ENCODE results near the gene OAS3.

Gene OAS3

DNA sequence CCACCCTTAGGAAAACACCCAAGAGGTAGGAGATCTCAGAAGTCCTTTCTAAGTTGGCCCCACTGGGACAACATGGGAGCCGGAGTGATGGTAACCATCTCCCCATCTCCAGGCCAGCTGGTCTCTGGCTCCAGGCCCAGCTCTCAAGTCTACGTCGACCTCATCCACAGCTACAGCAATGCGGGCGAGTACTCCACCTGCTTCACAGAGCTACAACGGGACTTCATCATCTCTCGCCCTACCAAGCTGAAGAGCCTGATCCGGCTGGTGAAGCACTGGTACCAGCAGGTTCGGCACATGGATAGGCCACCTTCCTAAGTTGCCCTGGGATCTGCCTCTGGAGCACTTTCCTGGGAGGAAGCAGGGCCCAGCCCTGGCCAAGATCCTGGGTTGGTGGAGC lies 29.0 kb downstream of the OAS3 start:
- no peak for TF ChIP-seq CTCF (IDR thresholded peaks at IDR 0.05)
- TF ChIP-seq ZFX (IDR thresholded peaks at IDR 0.05; ENCODE audit: borderline replicate concordance) = no peak
- no peak overlapping the region for H3K27ac ChIP-seq

- no peak overlapping the region for H3K27ac ChIP-seq
- TF ChIP-seq ZFX (IDR thresholded peaks at IDR 0.05; ENCODE audit: borderline replicate concordance) (no peak), CTCF (IDR thresholded peaks at IDR 0.05) (no peak)
These were observed 29.6 kb downstream of the OAS3 start for GRCh38 chr12:112967858-112968257.

DNA sequence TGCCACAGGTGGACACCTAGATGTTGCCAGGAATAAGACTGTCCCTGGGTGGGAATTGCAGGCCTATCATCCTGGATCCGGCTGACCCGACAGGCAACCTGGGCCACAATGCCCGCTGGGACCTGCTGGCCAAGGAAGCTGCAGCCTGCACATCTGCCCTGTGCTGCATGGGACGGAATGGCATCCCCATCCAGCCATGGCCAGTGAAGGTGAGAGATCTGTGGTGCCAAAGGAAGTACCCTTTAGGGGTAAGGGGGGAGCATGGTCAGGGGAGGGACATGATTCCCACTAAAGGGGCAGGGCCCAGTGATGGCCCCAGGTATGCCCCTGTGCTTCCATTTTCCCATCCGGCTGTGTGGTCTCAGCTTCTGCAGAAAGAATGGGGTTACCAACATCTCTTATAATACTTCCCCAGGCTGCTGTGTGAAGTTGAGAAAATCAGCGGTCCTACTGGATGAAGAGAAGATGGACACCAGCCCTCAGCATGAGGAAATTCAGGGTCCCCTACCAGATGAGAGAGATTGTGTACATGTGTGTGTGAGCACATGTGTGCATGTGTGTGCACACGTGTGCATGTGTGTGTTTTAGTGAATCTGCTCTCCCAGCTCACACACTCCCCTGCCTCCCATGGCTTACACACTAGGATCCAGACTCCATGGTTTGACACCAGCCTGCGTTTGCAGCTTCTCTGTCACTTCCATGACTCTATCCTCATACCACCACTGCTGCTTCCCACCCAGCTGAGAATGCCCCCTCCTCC lies 31.5 kb downstream of the OAS3 start:
- TF ChIP-seq ZFX (IDR thresholded peaks at IDR 0.05; ENCODE audit: borderline replicate concordance) = no peak
- no peak for TF ChIP-seq CTCF (IDR thresholded peaks at IDR 0.05)
- no peak overlapping the region for H3K27ac ChIP-seq

DNA sequence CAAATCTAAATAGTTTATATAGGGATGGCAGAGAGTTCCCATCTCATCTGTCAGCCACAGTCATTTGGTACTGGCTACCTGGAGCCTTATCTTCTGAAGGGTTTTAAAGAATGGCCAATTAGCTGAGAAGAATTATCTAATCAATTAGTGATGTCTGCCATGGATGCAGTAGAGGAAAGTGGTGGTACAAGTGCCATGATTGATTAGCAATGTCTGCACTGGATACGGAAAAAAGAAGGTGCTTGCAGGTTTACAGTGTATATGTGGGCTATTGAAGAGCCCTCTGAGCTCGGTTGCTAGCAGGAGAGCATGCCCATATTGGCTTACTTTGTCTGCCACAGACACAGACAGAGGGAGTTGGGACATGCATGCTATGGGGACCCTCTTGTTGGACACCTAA lies 32.1 kb downstream of the OAS3 start:
- no peak overlapping the region for H3K27ac ChIP-seq
- no peak for TF ChIP-seq CTCF (IDR thresholded peaks at IDR 0.05)
- no peak for TF ChIP-seq ZFX (IDR thresholded peaks at IDR 0.05; ENCODE audit: borderline replicate concordance)

GRCh38 chr12:112971248-112971647 lies 33.0 kb downstream of the OAS3 start:
- TF ChIP-seq CTCF (IDR thresholded peaks at IDR 0.05) (no peak), ZFX (IDR thresholded peaks at IDR 0.05; ENCODE audit: borderline replicate concordance) (no peak)

GRCh38 chr12:112973011-112973735 lies 34.9 kb downstream of the OAS3 start:
- H3K27ac ChIP-seq = no peak overlapping the region
- TF ChIP-seq CTCF (IDR thresholded peaks at IDR 0.05) (no peak), ZFX (IDR thresholded peaks at IDR 0.05; ENCODE audit: borderline replicate concordance) (no peak)

More at GRCh38 chr12:112971248-112971647, 33.0 kb downstream of the OAS3 start:
- no peak overlapping the region for H3K27ac ChIP-seq

GRCh38 chr12:112973818-112974231 lies 35.6 kb downstream of the OAS3 start:
- no peak overlapping the region for H3K27ac ChIP-seq
- TF ChIP-seq CTCF (IDR thresholded peaks at IDR 0.05) (no peak), ZFX (IDR thresholded peaks at IDR 0.05; ENCODE audit: borderline replicate concordance) (no peak)

All from 22Rv1 (cell line).